ENCODE data around the gene SMG7.

GRCh38 chr1:183553331-183553730, 81.0 kb downstream of the SMG7 start:
- TF ChIP-seq NFRKB (IDR thresholded peaks at IDR 0.05): no peak
- no peak for TF ChIP-seq SP1 (IDR thresholded peaks at IDR 0.05)
- TF ChIP-seq FOXK2 (IDR thresholded peaks at IDR 0.05): no peak
- no peak for TF ChIP-seq SUZ12 (IDR thresholded peaks at IDR 0.05)
- no peak for TF ChIP-seq FOXA1 (IDR thresholded peaks at IDR 0.05)
- no peak for TF ChIP-seq TARDBP (IDR thresholded peaks at IDR 0.05)
- no peak for TF ChIP-seq BHLHE40 (IDR thresholded peaks at IDR 0.05; ENCODE audit: borderline replicate concordance)

Data from HEK293T (cell line).